ENCODE measurements around the gene SC5D. TPM values are rescaled to one million over a fixed set of nuclear protein-coding genes. Genes with fewer than 3 reads are reported as not detected.

SC5D gene
- polyA plus RNA-seq, 1 experiment = 14.6 TPM

GRCh38 chr11:121299417-121299816, 6.8 kb downstream of the SC5D start:
- TF ChIP-seq CTCF (IDR thresholded peaks at IDR 0.05; ENCODE audit: insufficient read depth, low read depth, low read length) = no peak
- H3K27me3 ChIP-seq (ENCODE audit: control insufficient read depth, insufficient read depth, low read length) = no peaks in the 10 kb centered on the region
- POLR2A ChIA-PET = no interaction called here
- no peak overlapping the region for H3K4me3 ChIP-seq (ENCODE audit: low read depth, low read length)
- no peaks in the 10 kb centered on the region; the same call in none of the 2 replicates for H3K36me3 ChIP-seq (ENCODE audit: control insufficient read depth, insufficient read depth, low read length)
- no peak for DNase-seq (ENCODE audit: low read depth)
- CTCF ChIA-PET = no interaction called here

DNA sequence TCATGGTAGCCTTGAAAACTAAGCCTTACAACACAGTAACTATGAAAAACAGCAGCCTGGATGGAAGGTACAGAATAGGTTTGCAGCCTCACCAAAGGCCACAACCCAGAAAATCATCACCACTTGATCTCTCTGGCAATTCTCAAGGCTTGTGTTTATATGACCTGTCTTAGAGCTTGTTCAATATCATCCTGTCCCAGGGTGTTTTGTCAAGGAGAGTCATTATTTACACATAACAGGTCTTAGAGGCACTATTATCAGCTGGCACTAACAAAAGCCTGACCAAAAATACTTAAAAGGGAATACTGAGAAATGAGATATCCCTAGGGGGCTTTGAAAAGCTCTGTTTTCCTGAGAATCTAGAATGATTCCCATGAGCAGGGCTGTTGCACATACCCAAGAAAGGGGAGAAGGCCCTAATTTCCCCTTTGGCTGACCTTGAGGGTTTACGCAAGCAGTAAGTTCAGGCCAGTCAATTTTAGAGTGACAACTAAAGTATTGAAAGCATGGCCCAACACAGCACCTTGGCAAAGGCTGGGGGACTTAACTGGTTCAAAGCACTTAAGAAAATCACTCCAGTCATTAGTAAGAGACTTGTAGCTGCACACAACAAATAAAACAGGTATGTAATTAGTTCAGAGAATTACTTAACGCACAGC, 7.9 kb downstream of the SC5D start:
- Histone ChIP-seq H3K36me3 (ENCODE audit: control insufficient read depth, insufficient read depth, low read length) (no peaks in the 10 kb centered on the region; the same call in none of the 2 replicates), H3K4me3 (ENCODE audit: low read depth, low read length) (no peak overlapping the region), H3K27me3 (ENCODE audit: control insufficient read depth, insufficient read depth, low read length) (no peaks in the 10 kb centered on the region)
- ChIA-PET CTCF (interaction anchor here (1.0 to 1.6 kb wide), 2 partner anchors 14 to 53 kb away, joined by 3 read pairs; no protein-coding TSS in a partner anchor), POLR2A (no interaction called here)
- TF ChIP-seq CTCF (IDR thresholded peaks at IDR 0.05; ENCODE audit: insufficient read depth, low read depth, low read length) = no peak
- DNase-seq (ENCODE audit: low read depth) = no peak

DNA sequence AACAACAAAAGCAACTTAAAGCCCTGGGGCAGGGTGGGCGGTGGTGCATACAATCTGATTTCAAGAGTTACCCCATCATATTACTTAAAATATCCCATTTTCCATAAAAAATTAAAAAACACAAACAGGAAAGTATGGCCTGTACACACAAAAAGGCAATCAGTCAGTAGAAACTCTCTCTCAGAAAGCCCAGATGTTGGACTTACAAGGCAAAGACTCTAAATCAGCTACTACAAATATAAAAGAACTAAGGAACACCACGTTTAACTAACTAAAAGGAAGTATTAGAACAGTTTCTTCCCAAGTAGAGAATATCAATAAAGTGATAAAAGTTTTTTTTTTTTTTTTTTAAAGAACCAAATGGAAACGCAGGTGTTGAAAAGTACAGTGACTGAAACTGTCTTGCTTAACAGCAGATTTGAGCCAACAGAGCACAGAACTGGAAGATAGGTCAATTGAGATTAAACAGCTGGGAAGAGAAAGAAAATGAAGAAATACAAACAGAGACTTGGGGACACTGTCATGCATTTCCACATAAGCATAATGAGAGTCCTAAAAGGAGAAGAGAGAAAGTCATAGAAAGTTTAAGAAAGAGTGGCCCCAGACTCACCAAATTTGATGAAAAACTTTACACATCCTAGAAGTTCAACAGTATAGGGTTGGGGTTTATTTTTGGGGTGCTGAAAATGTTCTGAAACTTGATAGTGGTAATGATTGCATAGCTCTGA, 8.6 kb downstream of the SC5D start:
- no peaks in the 10 kb centered on the region for H3K27me3 ChIP-seq (ENCODE audit: control insufficient read depth, insufficient read depth, low read length)
- ChIA-PET POLR2A (no interaction called here), CTCF (interaction anchor here (1.0 to 1.6 kb wide), 2 partner anchors 13 to 54 kb away, joined by 3 read pairs; no protein-coding TSS in a partner anchor)
- no peak for TF ChIP-seq CTCF (IDR thresholded peaks at IDR 0.05; ENCODE audit: insufficient read depth, low read depth, low read length)
- H3K4me3 ChIP-seq (ENCODE audit: low read depth, low read length) = no peak overlapping the region
- H3K36me3 ChIP-seq (ENCODE audit: control insufficient read depth, insufficient read depth, low read length) = no peaks in the 10 kb centered on the region; the same call in none of the 2 replicates
- no peak for DNase-seq (ENCODE audit: low read depth)

DNA sequence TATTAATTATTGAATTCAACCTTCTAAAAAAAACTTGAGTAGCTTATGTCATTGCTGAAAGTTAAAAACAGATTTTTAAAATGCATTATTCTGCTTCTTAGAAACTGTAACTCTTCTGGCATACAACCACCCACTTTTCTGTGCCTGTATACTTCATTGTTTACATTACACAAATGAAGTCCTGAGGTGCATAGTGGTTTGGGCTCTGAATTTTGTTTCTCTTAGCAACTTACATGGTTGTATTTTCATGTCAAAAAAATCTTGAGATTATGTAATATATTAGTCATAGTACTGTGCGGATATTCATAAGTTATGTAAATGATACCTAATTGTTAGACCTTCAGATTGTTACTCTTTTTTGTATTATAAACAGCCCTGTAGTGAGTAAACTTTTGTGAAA, 12.2 kb downstream of the SC5D start:
- no peak for DNase-seq (ENCODE audit: low read depth)
- H3K4me3 ChIP-seq (ENCODE audit: low read depth, low read length) = no peak overlapping the region
- peaks cover 4% of the 10 kb centered on the region for H3K36me3 ChIP-seq (ENCODE audit: control insufficient read depth, insufficient read depth, low read length)
- CTCF ChIA-PET = no interaction called here
- H3K27me3 ChIP-seq (ENCODE audit: control insufficient read depth, insufficient read depth, low read length) = no peaks in the 10 kb centered on the region
- no peak for TF ChIP-seq CTCF (IDR thresholded peaks at IDR 0.05; ENCODE audit: insufficient read depth, low read depth, low read length)
- POLR2A ChIA-PET = no interaction called here

DNA sequence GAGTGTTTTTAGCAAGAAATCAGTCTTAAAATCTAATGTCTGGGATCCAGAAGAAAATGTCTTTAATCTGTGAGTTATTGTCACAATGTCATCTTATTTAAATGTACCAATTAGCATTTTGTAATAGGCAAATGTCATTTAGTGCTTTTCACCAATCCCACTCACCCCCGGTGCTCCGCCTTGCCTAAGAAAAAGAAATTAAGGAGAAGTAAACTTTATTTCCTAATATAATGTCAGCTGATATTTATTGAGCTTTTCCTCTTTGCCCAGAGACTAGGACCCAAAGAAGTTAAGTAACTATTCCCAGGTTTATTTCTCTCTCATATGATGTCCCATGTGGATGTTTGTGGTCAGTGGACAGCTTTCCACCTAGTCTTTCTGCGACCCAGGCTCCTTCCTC, 16.2 kb downstream of the SC5D start:
- Histone ChIP-seq H3K27me3 (ENCODE audit: control insufficient read depth, insufficient read depth, low read length) (no peaks in the 10 kb centered on the region), H3K4me3 (ENCODE audit: low read depth, low read length) (no peak overlapping the region), H3K36me3 (ENCODE audit: control insufficient read depth, insufficient read depth, low read length) (peaks cover 4% of the 10 kb centered on the region)
- ChIA-PET CTCF (no interaction called here), POLR2A (no interaction called here)
- TF ChIP-seq CTCF (IDR thresholded peaks at IDR 0.05; ENCODE audit: insufficient read depth, low read depth, low read length) = no peak
- no peak for DNase-seq (ENCODE audit: low read depth)

All from BJ (cell line).